MM.1S (cell line): ENCODE results near the gene ACHE.

Experiments
- DNase-seq: peaks from one replicate; pipeline ENCODE4 v3.0.0-alpha.2; 2015
- H2AFZ ChIP-seq: fragments of 300-600 bp; sonication (generic); 2 replicates; pipeline ENCODE4 v1.6.0; 2016; ENCODE audit warnings: antibody characterized with exemption, low read length
- H3F3A ChIP-seq: fragments of 300-600 bp; sonication (generic); 2 replicates; pipeline ENCODE4 v1.6.1; 2016; ENCODE audit warnings: mild to moderate bottlenecking, antibody characterized with exemption, low read length, moderate library complexity, mixed read lengths; ENCODE audit not compliant: insufficient read depth
- H3K27ac ChIP-seq: fragments of 300-600 bp; sonication (generic); 2 replicates; pipeline ENCODE4 v1.5.1; 2016; ENCODE audit warnings: mild to moderate bottlenecking, low read length
- H3K27me3 ChIP-seq: fragments of 300-600 bp; sonication (generic); replicated peaks from 2 replicates; pipeline ENCODE4 v1.6.0; 2016; ENCODE audit warnings: low read length; ENCODE audit not compliant: insufficient read depth
- H3K36me3 ChIP-seq: fragments of 300-600 bp; sonication (generic); replicated peaks from 2 replicates; pipeline ENCODE4 v1.6.1; 2016; ENCODE audit warnings: mild to moderate bottlenecking, low read length, mixed read lengths; ENCODE audit not compliant: insufficient read depth
- H3K4me1 ChIP-seq: fragments of 300-600 bp; sonication (generic); 2 replicates; pipeline ENCODE4 v1.6.1; 2016; ENCODE audit warnings: low read length, mixed read lengths
- H3K4me2 ChIP-seq: fragments of 300-600 bp; sonication (generic); 2 replicates; pipeline ENCODE4 v1.6.0; 2016; ENCODE audit warnings: low read depth, low read length
- H3K4me3 ChIP-seq: fragments of 300-600 bp; sonication (generic); 2 replicates; pipeline ENCODE4 v1.5.1; 2016; ENCODE audit warnings: low read length, mixed read lengths
- H3K79me2 ChIP-seq: fragments of 300-600 bp; sonication (generic); 2 replicates; pipeline ENCODE4 v1.6.1; 2016; ENCODE audit warnings: mixed run types, low read length, mixed read lengths
- H3K9ac ChIP-seq: fragments of 300-600 bp; sonication (generic); 2 replicates; pipeline ENCODE4 v1.6.1; 2016; ENCODE audit warnings: low read length, mixed read lengths
- H3K9me2 ChIP-seq: fragments of 300-600 bp; sonication (generic); replicated peaks from 2 replicates; pipeline ENCODE4 v1.6.1; 2016; ENCODE audit warnings: mild to moderate bottlenecking, low read length, mixed read lengths; ENCODE audit not compliant: insufficient read depth
- H3K9me3 ChIP-seq: fragments of 300-600 bp; sonication (generic); replicated peaks from 2 replicates; pipeline ENCODE4 v1.6.1; 2016; ENCODE audit warnings: mild to moderate bottlenecking, low read length, mixed read lengths; ENCODE audit not compliant: insufficient read depth
- H4K20me1 ChIP-seq: fragments of 300-600 bp; sonication (generic); 2 replicates; pipeline ENCODE4 v1.6.1; 2016; ENCODE audit warnings: mild to moderate bottlenecking, low read length, moderate library complexity, mixed read lengths; ENCODE audit not compliant: insufficient read depth
- EZH2 ChIP-seq: fragments of 300-600 bp; sonication (generic); optimal IDR thresholded peaks from 2 replicates; pipeline ENCODE3; 2017; ENCODE audit warnings: low read depth, mild to moderate bottlenecking, antibody characterized with exemption, low read length, mixed read lengths
- EZH2phosphoT487 ChIP-seq: fragments of 300-600 bp; sonication (generic); IDR thresholded peaks from 2 replicates; pipeline ENCODE4 v1.6.1; 2018; ENCODE audit warnings: antibody characterized with exemption, low read length
- TF ChIP-seq, protein P1 (sequence below): fragments of 300-600 bp; sonication (generic); IDR thresholded peaks from 2 replicates; pipeline ENCODE4 v1.5.1; 2016; ENCODE audit warnings: antibody characterized with exemption, low read length, mixed read lengths

Gene ACHE

DNA sequence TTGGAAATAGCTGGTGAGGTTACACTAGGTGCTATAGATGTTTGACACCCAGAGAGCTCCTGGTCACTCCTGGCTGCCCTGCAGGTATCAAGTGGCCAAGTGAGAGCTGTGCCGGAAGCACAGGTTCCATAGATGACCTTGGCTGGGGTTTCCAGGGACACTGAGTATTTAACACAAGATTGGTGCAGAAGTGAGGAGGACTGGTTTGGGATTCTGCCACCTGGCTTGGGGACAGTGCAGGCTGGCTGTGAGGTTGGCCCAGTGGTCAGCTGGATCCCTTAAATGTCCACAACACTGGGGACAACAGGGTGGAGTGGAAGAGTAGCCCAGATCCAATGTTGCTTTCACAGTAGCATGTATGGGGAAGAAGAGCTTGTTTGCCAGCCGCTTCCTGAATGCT lies 5.3 kb upstream of the ACHE start:
- H3K36me3 ChIP-seq = no peaks in the 10 kb centered on the region
- no peak for DNase-seq
- no peak overlapping the region for H3K27ac ChIP-seq
- H3K4me1 ChIP-seq = peaks cover 5% of the 10 kb centered on the region
- H3F3A ChIP-seq = peaks cover 4% of the 10 kb centered on the region; the same call in 1 of the 2 replicates
- H3K9me2 ChIP-seq = no peaks in the 10 kb centered on the region
- H4K20me1 ChIP-seq = no peaks in the 10 kb centered on the region
- H3K9ac ChIP-seq = no peak overlapping the region
- H2AFZ ChIP-seq = no peak overlapping the region
- H3K9me3 ChIP-seq = no peaks in the 10 kb centered on the region
- TF ChIP-seq, protein P1, sequence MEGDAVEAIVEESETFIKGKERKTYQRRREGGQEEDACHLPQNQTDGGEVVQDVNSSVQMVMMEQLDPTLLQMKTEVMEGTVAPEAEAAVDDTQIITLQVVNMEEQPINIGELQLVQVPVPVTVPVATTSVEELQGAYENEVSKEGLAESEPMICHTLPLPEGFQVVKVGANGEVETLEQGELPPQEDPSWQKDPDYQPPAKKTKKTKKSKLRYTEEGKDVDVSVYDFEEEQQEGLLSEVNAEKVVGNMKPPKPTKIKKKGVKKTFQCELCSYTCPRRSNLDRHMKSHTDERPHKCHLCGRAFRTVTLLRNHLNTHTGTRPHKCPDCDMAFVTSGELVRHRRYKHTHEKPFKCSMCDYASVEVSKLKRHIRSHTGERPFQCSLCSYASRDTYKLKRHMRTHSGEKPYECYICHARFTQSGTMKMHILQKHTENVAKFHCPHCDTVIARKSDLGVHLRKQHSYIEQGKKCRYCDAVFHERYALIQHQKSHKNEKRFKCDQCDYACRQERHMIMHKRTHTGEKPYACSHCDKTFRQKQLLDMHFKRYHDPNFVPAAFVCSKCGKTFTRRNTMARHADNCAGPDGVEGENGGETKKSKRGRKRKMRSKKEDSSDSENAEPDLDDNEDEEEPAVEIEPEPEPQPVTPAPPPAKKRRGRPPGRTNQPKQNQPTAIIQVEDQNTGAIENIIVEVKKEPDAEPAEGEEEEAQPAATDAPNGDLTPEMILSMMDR = no peak
- no peak for TF ChIP-seq EZH2phosphoT487
- H3K4me2 ChIP-seq = no peak overlapping the region
- peaks cover 25% of the 10 kb centered on the region for H3K27me3 ChIP-seq
- no peaks in the 10 kb centered on the region for H3K79me2 ChIP-seq
- H3K4me3 ChIP-seq = no peak overlapping the region

DNA sequence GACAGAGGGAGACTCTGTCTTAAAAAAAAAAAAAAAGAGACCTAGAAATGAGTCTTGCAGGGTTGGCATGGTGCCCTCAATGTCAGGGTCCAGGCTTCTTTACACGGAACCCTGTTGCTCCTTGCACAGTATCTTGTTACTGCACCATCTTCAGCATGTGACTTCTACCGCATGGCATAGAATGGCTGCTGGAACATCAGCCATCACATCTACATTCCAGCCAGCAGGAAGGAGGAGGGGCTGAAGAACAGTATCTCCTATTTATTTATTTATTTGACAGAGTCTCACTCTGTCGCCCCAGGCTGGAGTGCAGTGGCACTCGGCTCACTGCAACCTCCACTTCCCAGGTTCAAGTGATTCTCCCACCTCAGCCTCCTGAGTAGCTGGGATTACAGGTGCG lies 3.7 kb upstream of the ACHE start:
- Histone ChIP-seq H3K9ac (no peak overlapping the region), H3K4me2 (no peak overlapping the region), H3K4me1 (peaks cover 5% of the 10 kb centered on the region), H3K9me3 (no peaks in the 10 kb centered on the region), H3K36me3 (no peaks in the 10 kb centered on the region), H3K27me3 (peaks cover 39% of the 10 kb centered on the region), H2AFZ (no peak overlapping the region), H3F3A (peaks cover 4% of the 10 kb centered on the region; the same call in 1 of the 2 replicates), H3K79me2 (no peaks in the 10 kb centered on the region), H3K9me2 (no peaks in the 10 kb centered on the region), H3K27ac (no peak overlapping the region), H3K4me3 (no peak overlapping the region), H4K20me1 (no peaks in the 10 kb centered on the region)
- no peak for DNase-seq
- TF ChIP-seq EZH2 (no peak), EZH2phosphoT487 (no peak)
- TF ChIP-seq, protein P1 = no peak

DNA sequence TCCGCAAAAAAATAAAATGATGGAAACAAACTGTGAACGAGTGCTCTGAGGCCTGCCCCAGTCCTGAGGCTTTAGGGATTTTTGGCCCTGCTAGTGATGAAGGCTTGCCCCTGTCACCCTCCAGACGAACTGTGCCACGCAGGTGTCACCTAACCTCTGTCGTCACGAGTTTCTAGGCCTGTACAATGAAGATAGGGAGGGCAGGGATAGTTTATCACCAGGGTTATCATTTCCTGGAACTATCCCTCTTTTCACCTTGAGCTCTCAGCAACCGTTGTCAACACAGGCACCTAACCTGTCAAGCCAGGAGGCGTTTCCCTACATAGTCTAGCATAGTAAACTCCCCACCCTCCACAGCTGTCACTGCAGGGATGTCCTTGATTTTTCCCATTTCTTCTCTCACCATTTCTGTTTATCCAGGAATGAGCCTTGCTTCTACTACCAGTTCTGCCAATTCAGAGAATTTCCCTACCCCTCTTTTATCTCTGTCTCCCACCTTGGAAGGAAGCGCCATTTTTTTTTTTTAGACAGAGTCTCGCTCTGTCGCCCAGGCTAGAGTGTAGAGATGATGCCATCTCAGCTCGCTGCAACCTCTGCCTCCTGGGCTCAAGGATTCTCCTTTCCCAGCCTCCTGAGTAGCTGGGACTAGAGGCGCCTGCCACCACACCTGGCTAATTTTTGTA lies 2.2 kb upstream of the ACHE start:
- no peak overlapping the region for H3K9ac ChIP-seq
- no peak overlapping the region for H2AFZ ChIP-seq
- peaks cover 54% of the 10 kb centered on the region for H3K27me3 ChIP-seq
- H3K27ac ChIP-seq = no peak overlapping the region
- no peaks in the 10 kb centered on the region for H3K79me2 ChIP-seq
- H3K4me3 ChIP-seq = no peak overlapping the region
- H3K9me2 ChIP-seq = no peaks in the 10 kb centered on the region
- H4K20me1 ChIP-seq = no peaks in the 10 kb centered on the region
- TF ChIP-seq, protein P1 = no peak
- TF ChIP-seq EZH2phosphoT487 (no peak), EZH2 (no peak)
- no peak for DNase-seq
- peaks cover 5% of the 10 kb centered on the region for H3K4me1 ChIP-seq
- H3K9me3 ChIP-seq = no peaks in the 10 kb centered on the region
- peaks cover 4% of the 10 kb centered on the region; the same call in 1 of the 2 replicates for H3F3A ChIP-seq
- H3K4me2 ChIP-seq = no peak overlapping the region
- H3K36me3 ChIP-seq = no peaks in the 10 kb centered on the region
